HEK293 (cell line): ENCODE results near the gene TUBB8.

ENCODE experiments used
- KLF16 ChIP-seq: fragments of 450-650 bp; formaldehyde crosslinking; IDR thresholded peaks from 2 replicates; pipeline ENCODE4 v1.5.1; 2017; ENCODE audit warnings: missing biosample characterization, missing genetic modification characterization
- ZBTB20 ChIP-seq: fragments of 450-650 bp; formaldehyde crosslinking; IDR thresholded peaks from 2 replicates; pipeline ENCODE4 v1.5.1; 2016; ENCODE audit warnings: missing biosample characterization, missing genetic modification characterization
- ZBTB48 ChIP-seq: fragments of 450-650 bp; formaldehyde crosslinking; IDR thresholded peaks from 2 replicates; pipeline ENCODE4 v1.5.1; 2016; ENCODE audit warnings: missing biosample characterization, missing genetic modification characterization
- ZNF10 ChIP-seq: fragments of 450-650 bp; formaldehyde crosslinking; IDR thresholded peaks from 2 replicates; pipeline ENCODE4 v1.5.1; 2017; ENCODE audit warnings: missing biosample characterization, missing genetic modification characterization
- TF ChIP-seq, protein P1 (sequence below): fragments of 450-650 bp; formaldehyde crosslinking; IDR thresholded peaks from 2 replicates; pipeline ENCODE4 v1.5.1; 2016; ENCODE audit warnings: missing biosample characterization, missing genetic modification characterization

DNA sequence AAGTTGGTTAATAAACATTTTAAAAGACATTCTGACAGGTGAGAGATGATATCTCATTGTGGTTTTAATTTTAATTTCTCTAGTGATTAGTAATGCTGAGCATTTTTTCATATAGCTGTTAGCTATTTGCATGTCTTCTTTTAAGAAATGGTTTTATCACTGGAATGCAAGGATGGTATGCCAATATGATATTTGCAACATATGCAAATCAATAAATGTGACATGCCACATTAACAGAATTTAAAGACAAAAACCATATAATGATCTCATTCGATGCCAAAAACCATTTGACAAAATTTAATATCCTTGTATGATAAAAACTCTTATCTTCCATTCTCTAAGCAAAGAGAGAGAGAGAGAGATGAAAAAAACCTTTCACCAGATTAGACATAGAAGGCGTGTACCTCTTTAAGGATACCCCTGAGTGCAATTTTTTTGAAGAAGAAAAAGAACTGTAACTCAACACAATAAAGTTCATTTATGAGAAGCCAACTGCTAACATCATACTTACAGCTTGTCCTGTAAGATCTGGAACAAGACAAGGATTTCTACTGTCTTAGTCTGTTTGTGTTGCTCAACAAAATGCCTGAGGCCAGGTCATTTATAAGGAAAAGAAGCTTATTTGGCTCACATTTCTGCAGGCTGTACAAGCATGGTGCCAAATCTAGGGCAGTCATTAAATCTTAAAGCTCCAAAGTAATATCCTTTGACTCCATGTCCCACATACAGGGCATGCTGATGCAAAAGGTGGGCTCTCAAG lies 46.4 kb upstream of the TUBB8 start:
- TF ChIP-seq ZBTB20 (tag by site-specific recombination) (no peak), ZNF10 (tag by site-specific recombination) (no peak), KLF16 (tag by site-specific recombination) (no peak), ZBTB48 (tag by site-specific recombination) (no peak)
- TF ChIP-seq, protein P1, sequence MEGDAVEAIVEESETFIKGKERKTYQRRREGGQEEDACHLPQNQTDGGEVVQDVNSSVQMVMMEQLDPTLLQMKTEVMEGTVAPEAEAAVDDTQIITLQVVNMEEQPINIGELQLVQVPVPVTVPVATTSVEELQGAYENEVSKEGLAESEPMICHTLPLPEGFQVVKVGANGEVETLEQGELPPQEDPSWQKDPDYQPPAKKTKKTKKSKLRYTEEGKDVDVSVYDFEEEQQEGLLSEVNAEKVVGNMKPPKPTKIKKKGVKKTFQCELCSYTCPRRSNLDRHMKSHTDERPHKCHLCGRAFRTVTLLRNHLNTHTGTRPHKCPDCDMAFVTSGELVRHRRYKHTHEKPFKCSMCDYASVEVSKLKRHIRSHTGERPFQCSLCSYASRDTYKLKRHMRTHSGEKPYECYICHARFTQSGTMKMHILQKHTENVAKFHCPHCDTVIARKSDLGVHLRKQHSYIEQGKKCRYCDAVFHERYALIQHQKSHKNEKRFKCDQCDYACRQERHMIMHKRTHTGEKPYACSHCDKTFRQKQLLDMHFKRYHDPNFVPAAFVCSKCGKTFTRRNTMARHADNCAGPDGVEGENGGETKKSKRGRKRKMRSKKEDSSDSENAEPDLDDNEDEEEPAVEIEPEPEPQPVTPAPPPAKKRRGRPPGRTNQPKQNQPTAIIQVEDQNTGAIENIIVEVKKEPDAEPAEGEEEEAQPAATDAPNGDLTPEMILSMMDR (tag by site-specific recombination), result no peak
